HG03280 (cell line): ENCODE data around the gene FBXL14.
"Not testable (repeated sequence)": the region's sequence is repeated elsewhere in the genome, so short reads cannot be mapped to it uniquely, and the experiment has no call there.

Source experiments
- ATAC-seq: cut with Tn5 transposase; IDR thresholded peaks from one replicate; pipeline ENCODE4 v1.9.1; 2021; ENCODE audit warnings: mild to moderate bottlenecking, moderate library complexity; ENCODE audit not compliant: unreplicated experiment

Gene FBXL14

GRCh38 chr12:1574865-1575259 lies 19.5 kb downstream of the FBXL14 start:
- ATAC-seq: no peak

DNA sequence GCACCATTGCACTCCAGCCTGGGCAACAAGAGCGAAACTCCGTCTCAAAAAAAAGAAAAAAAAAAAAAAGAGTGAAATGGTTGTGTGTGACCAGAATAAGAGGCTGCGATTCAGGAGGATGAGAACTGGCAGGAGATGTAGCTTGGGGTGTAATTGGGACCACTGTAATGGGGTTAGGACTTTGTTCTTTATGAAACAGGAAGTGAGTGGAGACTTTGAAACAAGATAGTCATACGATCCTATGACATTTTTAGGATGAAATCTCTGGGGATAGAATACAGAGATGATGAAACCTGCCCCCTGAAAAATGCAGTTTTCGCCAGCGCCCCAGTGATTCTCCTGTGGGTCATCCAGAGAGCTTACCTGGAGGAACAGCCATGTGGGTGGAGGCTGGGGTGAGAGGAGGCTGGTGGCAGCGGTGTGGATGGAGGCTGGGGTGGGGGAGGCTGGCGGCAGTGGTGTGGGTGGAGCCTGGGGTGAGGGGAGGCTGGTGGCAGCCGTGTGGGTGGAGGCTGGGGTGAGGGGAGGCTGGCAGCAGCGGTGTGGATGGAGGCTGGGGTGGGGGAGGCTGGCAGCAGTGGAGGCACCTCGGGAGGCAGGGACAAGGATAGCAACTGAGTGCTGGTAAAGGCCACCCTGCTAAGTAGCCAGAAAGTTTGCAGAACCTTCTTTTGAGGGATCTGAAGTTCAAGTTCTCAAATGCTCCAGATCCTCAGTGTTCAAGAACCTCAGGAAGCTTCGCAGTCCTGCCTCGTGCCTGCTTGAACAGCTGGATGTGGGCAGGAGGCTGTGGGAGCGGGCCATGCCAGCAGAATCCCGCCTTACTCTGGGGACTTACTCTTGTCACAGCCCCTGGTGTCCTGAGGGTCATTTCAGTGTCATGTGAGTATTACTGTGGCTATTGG lies 20.2 kb downstream of the FBXL14 start:
- no peak for ATAC-seq

DNA sequence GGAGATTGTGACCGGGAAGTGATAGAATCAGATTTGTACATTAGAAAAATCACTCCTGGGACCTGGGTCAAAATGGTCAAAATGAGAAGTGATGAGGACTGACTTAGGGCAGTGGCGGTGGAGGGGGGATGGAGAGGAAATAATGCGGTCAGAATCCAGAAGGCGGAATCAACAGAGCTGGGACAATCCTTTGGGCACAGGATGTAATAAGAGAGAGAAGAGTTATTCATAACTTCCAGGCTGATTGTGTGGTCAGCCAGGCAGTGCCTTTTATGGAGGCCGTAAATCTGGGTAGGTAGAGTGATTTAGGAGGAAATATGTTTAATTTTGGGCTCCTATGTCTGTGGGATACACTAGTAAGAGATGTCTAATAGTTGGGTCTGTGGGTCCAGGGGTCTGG lies 21.6 kb downstream of the FBXL14 start:
- no peak for ATAC-seq

DNA sequence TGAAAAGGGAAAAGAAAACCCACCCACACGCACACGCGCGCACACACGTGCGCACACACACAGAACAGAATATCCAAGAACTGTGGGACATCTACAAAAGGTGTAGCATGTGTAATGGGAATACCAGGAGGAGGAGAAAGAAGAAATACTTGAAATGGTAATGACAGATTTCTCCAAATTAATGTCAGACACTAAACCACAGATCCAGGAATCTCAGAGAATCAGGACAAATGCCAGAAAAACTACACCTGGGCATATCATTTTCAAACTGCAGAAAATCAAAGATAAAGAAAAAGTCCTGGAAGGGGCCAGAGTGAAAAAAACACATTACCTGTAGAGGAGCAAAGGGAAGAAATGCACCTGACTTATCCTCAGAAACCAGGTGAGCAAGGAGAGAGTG lies 26.5 kb downstream of the FBXL14 start:
- no peak for ATAC-seq

DNA sequence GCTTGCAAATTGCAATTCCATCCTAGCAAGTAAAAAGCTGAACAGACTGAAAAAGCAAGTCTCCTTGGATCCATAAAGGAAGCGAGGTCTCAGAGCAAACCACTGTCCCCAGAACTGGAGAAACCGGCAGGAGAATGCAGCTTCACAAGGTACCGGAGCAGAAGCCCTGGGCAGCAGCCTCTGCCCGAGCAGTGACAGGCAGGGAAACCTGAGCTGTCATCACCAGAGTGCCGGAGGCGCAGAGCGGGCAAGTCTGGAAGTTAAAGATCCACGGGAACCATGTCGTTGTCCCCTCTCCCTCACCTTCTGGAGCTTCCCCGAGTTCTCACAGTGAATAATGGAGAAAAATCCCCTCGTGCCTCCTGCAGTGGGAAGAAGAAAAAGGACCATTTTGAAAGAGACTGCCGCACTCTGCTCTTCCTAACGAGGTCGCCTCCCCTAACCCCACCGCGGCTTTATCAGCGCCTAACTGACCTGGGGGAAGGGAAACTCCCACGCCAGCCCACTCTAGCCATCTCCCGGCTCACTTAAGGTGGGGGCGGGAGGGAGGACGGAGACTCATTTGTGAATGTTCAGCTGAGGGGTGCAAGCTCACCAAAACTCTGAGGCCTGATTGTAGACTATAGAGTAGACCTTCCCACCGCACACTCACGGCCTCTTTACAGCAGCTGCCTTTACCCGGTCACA lies 27.8 kb downstream of the FBXL14 start:
- no peak for ATAC-seq

- no peak for ATAC-seq
Observed at GRCh38 chr12:1565172-1565571, 29.2 kb downstream of the FBXL14 start.

DNA sequence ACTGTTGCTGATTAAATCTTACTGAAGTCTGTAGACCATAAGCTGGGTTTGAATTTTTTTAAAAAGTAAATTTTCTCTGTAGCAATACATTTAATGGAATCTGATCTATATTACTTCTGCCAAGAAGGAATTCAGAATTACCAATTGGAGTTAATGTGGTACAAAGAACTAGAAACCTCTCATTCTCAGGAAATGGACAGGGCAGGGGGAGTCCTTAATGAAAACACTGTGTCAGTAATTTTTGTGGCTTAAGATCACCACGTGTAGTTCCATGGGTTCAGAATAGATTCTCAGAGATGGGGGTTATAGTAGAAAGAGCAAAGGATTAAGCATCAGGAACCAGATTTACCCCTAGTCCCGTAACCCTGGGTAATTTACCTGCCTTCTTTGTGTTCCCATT lies 30.3 kb downstream of the FBXL14 start:
- no peak for ATAC-seq

DNA sequence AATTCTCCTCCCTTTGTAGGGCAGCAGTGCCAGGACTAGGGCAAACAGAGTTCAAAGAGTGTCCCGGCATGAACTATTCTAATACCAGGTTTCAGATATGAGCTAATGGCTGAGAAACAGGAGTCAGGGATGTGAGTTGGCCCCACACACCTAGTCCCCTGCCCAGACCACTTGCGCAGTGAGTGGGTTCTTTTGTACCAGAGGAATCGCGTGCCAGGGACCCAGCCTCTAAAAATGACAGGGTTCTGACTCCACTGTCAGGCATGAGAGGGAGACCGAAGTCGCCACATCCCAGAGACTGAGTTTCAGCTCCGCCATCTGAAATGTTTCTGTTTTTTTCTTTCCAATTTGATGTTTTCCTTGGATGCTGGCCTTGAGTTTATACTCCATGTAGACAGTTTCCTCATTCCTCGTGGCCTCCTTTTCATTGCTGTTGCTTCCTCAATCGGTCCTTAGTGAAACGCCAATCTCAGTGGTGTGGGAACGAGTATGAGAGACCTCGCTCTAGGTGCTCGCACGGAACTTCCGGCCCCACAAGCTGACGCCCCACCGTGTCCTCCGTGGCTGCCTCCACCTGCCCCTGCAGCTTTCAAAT lies 31.5 kb downstream of the FBXL14 start:
- ATAC-seq: no peak

GRCh38 chr12:1560704-1561103 lies 33.7 kb downstream of the FBXL14 start:
- no peak for ATAC-seq

- ATAC-seq: no peak
Observed at GRCh38 chr12:1559676-1560091, 34.7 kb downstream of the FBXL14 start.

DNA sequence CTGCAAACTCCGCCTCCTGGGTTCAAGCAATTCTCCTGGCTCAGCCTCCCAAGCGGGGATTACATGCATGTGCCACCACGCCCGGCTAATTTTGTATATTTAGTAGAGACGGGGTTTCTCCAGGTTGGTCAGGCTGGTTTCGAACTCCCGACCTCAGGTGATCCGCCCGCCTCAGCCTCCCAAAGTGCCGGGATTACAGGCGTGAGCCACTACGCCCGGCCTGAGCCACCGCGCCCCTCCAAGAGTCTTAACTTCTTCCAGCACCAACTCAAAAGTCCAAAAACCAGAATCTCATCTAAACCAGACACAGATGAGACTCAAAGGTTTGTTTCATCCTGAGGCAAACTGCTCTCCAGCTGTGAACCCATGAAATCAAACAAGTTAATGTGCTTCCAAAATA lies 36.3 kb downstream of the FBXL14 start:
- ATAC-seq: not testable (repeated sequence)

DNA sequence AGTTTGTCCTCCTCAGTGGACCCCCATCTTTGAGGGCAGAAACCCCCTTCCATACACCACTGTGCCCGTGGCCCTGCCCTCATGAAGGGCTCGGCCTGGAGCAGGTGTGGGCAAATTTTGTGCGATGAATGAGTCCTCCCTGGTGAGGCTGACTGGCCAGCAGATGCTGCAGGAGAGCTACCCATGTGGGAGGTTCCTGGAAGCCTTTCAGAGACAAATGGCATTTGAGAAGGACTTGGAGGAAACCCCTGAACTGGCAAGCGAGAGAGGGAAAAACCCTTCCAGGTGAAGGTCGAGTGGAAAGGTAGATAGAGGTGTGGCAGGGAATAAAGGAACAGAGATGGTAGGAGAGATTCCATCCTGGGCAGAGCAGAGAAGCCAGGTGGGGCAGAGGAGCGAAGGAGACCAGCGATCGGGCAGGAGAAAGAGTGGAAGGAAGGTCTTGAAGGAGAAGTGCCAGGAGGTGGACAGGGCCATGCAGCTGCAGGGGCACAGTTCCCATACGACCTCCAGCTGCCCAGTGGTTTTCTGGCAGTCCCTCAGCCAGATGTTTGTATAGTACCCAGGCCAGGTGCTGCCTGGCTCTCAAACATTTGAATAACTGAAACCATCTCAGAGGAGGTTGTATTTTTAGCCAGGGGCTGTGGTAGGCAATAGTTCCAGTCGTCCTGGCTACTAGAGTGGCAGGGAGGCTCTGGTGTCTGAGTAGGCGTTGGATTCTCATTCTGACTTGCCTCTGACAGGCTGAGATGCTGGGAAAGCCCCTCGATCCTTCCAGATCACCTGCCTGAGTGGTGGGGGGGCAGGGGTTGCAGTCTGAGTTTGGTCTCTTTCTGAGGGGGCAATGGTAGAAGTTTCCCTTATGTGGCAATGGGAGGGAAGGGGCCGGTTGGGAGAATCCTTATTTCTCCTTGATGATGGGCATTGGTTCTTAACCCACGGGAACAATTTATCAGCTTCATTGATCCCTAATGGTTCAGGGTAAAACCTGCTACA lies 40.1 kb downstream of the FBXL14 start:
- ATAC-seq: peak; percentile 95

GRCh38 chr12:1553536-1553935 lies 40.8 kb downstream of the FBXL14 start:
- no peak for ATAC-seq

DNA sequence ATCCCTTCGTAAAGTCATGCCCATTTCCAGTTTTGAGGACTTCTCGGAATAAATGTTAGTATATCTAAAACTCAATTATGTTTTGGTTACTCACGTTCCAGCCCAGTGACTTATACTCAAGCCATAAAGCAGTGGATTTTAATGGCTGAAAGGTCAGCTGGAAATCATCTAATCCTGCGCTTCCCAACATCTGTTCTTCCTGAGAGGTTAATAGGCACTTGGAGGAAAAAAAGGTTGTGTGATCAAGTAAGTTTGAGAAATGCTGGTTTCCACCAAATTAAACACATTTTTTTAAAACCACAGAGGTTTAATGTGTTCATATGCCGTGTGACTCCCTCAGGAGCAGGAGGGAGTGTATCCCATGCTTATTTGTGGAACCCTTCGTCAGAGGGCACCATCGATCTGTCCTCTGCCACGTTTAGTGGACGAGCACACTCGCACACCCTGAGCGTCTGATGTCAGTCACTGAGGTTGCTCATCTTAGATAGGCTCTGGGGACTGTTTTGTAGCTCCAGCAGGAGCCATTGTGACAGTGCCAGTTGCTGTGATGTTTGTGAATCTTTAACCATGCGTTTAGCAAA lies 41.4 kb downstream of the FBXL14 start:
- no peak for ATAC-seq

- ATAC-seq: no peak
Observed at GRCh38 chr12:1552171-1552570, 42.2 kb downstream of the FBXL14 start.

- ATAC-seq: no peak
Observed at GRCh38 chr12:1551496-1551895, 42.9 kb downstream of the FBXL14 start.

- ATAC-seq: no peak
Observed at GRCh38 chr12:1546931-1547640, 47.3 kb downstream of the FBXL14 start.

DNA sequence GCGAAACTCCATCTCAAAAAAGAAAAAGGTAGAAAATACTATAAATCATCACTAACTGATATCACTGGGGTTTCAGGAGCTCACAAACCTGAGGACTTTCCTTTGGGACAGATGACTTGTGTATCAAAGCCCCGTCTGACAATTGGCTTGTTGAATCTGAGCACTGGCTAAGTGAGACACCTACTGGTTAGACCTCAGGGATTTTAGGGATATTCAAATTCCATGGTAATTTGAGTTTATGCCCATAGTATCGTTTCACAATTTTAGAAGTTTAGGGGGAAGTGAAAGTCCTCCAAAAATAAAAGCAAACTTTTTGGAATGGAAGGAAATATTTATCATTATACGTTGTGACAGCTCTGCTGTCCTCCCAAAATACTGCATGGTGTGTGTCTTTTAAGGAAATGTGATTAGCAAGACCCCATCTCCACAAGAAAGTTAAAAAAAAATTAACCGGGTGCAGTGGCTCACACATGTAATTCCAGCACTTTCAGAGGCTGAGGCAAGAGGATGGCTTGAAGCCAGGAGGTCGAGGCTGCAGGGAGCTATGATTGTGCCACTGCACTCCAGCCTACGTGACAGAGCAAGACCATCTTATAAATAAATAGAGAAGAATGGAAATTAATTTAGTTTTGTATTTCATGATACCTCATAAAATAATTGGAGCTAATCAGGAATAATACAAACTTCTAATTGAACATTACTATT lies 49.2 kb downstream of the FBXL14 start:
- no peak for ATAC-seq

DNA sequence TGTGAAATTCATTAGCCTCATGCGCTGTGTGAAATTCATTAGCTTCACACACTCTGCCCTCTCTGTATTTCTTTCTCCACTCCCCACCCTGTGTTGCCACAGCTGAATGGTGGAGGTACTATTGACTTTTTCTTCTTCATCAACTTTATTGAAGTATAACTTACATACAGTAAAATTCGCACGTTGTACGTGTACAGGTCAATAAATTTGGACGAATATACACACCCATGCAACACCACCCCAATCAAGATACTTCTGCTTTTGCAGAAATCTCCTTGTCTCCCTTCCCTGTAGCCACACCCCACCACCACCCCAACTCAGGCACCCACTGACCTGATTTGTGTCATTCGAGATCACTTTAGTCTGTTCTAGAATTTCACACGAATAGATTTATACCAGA lies 51.8 kb downstream of the FBXL14 start:
- no peak for ATAC-seq
